ENCODE measurements around the gene USP2.
A peak's percentile ranks its signal among the peaks of the same experiment; 100 is the strongest.

The USP2 gene

GRCh38 chr11:119322921-119323531, 58.5 kb downstream of the USP2 start:
- no peak for DNase-seq (ENCODE audit: low read depth)
- no peak for TF ChIP-seq CTCF (IDR thresholded peaks at IDR 0.05; ENCODE audit: insufficient read depth, low read depth, low read length, missing control alignments)
- H3K4me3 ChIP-seq (ENCODE audit: low read depth, low read length) = no peak overlapping the region

GRCh38 chr11:119322360-119322739, 59.1 kb downstream of the USP2 start:
- H3K4me3 ChIP-seq (ENCODE audit: low read depth, low read length) = peak overlapping the region; percentile 56
- TF ChIP-seq CTCF (IDR thresholded peaks at IDR 0.05; ENCODE audit: insufficient read depth, low read depth, low read length, missing control alignments) = no peak
- no peak for DNase-seq (ENCODE audit: low read depth)

DNA sequence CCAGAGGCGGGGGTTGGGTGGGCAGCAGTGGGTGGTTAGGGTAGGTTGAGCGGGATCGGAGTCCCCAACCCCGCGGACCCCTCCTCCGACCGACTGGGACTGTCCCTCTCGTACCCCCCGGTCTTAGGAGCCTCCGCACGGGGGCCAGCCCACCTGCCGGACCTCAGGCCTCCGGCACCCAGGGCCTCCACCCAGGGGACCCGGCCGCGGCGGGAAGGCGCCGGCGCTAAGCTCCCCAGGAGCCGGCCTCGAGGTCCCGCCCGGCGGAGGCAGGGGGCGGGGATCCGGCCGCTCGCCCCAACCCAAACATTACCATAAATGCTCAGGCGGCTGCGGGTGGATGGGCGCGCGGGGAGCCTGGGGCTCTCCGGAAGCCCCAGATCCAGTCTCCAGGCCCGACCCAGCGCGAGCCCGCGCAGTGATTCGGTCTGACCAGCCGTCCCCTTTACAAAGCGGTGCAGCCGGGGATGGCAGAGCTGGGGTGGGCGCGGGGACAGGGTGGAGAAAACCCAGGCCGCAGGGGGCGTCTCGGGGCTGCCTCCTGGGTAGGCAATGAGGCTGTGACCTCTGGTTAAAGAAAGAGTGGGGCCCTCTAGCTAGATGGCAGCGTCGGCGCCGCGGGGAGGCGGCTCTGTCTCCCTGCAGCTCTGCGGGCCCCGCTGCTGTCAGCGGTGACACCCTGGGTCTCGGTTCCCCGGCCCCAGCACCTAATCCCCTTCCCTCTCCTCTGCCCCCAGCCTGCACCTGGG, 60.5 kb downstream of the USP2 start:
- DNase-seq (ENCODE audit: low read depth) = peak; percentile 92
- TF ChIP-seq CTCF (IDR thresholded peaks at IDR 0.05; ENCODE audit: insufficient read depth, low read depth, low read length, missing control alignments) = no peak
- H3K4me3 ChIP-seq (ENCODE audit: low read depth, low read length) = peak overlapping the region; percentile 56

- H3K4me3 ChIP-seq (ENCODE audit: low read depth, low read length) = peak overlapping the region; percentile 56
- TF ChIP-seq CTCF (IDR thresholded peaks at IDR 0.05; ENCODE audit: insufficient read depth, low read depth, low read length, missing control alignments) = no peak
- no peak for DNase-seq (ENCODE audit: low read depth)
These were observed 61.2 kb downstream of the USP2 start for GRCh38 chr11:119320240-119320775.

DNA sequence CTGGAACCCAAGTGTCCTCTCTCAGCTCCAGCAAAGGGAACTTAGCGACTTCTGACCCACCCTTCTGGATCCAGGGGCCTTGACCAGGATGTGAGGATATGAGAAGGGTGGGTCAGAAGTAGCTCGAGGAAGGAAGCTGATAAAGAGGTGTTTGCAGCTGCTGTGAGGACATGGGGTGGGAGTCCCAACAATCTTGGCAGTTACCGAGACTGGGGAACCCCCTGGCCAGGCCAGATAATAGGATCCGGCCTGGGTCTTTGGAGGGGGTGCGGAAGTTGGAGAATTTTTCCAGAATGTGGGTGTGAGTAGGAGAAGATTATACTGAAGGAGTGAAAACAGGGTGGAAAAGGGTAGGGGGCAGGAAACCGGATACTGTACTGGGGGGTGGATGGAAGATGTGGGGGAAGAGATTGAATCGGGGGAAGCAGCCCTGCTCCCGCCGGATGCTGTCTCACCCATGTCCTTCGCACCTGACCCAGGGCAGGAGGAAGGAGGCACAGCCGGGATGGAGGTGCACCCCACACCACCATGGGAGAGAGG, 61.7 kb downstream of the USP2 start:
- peak overlapping the region; percentile 56 for H3K4me3 ChIP-seq (ENCODE audit: low read depth, low read length)
- DNase-seq (ENCODE audit: low read depth) = no peak
- TF ChIP-seq CTCF (IDR thresholded peaks at IDR 0.05; ENCODE audit: insufficient read depth, low read depth, low read length, missing control alignments) = no peak

DNA sequence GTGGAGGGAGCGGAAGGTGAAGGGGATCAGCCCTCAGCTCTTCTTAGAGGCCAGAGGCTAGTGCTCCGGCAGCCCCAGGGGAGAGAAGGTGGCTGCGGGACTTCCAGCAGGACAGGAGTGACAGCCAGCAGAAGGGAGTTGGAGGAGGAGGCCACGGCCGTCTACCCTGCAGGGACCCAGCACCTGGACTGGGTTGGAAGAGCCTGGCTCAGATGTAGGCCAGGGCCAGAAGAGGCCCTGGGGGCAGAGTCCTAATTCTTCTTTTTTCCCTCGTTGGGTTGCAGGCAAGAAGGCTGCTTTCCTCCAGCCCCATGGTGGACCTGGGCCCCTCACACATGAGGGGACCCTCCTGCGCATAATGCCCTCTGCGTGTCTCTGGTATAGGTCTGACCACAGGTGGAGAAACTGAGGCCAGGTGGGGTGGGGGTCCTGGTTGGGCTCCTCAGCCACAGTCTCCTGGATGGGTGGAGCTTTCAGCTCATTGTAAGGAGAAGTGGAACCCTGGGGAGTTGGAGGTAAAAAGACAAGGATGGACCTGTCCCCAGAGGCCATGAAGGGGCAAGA, 62.3 kb downstream of the USP2 start:
- no peak for TF ChIP-seq CTCF (IDR thresholded peaks at IDR 0.05; ENCODE audit: insufficient read depth, low read depth, low read length, missing control alignments)
- H3K4me3 ChIP-seq (ENCODE audit: low read depth, low read length) = peak overlapping the region; percentile 56

More for the DNA sequence above, 62.3 kb downstream of the USP2 start:
- no peak for DNase-seq (ENCODE audit: low read depth)
